Measurements from ENCODE around the gene LACTB.

Gene LACTB

DNA sequence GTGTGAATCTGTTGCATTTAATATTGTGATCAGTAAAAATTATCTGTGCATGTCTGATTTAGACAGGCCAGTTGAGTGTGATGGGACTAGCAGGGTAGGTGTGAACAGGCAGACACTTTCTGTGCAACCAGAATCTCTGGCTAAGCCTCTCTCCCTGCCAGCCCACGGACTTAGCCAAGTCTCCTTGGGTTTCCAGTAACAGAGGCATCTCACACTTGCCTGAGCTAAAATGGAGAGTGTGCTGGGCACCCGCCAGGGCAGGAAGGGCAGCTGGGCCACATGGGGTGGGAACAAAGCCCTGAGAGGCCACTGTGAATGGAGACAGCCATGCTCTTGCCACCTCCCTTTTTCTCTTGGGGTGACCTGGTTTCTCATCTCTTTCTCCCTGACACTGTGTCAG lies 48.1 kb downstream of the LACTB start:
- no peak for FAIRE-seq

DNA sequence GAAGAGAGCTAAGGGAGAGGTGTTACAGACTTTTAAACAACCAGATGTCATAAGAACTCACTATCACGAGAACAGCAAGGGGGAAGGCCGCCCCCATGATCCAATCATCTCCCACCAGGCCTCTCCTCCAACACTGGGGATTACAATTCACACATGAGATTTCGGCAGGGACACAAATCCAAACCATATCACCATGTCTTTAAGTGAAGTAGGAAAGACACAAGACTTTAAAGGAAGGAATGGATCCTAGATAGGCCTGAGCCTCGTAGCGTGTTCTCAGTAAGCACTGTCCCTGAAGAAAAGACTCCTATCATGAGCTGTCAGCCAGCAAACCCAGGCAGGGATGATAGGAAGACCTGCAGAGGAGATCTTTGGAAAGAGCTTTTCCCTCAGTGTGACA lies 50.7 kb downstream of the LACTB start:
- DNase-seq (ENCODE audit: low spot score) (no peak), FAIRE-seq (no peak)

More for the DNA sequence above, 48.1 kb downstream of the LACTB start:
- DNase-seq (ENCODE audit: low spot score): no peak

DNA sequence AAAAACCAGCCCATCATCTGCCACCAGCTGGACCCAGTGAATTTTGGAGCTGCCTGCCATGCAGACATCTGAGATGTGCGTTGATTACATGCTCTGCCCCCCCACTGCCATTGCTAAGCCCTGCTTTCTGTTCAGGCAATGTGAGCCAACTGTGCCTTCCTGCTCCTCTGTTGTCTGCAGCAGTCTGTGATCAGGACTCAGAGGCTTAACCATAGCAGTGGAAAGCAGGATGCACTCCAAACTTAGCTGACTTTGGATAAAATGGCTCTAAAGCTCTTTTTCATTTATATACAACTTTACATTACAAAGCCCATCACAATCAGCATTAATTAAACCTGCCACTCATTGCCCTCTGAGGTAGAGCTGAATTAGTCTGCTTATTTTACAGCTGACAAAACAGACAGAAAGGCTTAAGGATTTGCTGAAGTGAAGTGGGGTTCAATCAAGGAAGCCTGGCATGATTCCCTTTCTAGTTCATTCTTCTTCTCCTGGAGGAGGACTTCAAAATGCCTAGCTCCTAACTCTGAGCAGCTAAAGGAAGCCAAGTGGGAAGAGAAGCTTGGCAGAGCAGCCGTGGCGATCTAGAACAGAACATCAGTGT lies 51.3 kb downstream of the LACTB start:
- no peak for DNase-seq (ENCODE audit: low spot score)
- no peak for FAIRE-seq

DNA sequence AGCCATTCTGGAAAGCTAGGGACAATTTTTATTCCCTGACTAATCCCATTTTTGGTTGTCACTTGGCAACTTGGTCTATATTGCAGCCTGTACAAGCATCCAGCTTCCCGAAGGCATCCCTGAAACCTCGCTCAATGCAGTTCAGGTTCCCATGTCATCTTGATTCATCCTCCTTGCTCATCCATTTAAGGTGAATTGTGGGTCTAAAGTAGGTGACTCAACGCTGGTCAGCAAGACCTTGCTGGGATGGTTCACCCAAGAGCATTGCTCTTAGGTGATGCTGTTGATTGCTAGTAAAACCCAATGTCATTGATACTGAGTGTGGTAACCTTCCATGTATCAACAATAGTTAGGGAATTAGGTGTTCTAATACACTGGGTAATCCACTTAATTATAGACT lies 54.6 kb downstream of the LACTB start:
- DNase-seq (ENCODE audit: low spot score): peak; percentile 89
- peak; percentile 60 for FAIRE-seq

DNA sequence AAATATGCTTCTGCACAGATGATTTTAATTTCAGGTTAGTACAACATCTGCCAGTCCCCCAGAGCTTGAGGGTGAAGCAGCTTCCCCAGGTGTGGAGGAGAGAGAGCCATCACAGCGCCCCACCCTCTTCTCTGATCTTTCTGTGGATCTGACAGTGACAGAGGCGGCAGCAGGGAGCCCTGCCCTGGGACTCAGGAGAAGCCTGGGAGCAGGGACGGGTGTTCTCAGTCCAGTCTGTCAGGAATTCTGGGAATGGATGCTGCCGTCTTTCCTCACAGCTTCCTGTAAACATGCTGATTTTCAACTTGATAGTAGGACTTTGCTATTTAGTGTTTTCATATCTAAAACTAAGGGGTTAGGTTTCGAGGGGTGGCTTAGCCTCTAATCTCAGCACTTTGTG lies 56.4 kb downstream of the LACTB start:
- DNase-seq (ENCODE audit: low spot score) (no peak), FAIRE-seq (no peak)

DNA sequence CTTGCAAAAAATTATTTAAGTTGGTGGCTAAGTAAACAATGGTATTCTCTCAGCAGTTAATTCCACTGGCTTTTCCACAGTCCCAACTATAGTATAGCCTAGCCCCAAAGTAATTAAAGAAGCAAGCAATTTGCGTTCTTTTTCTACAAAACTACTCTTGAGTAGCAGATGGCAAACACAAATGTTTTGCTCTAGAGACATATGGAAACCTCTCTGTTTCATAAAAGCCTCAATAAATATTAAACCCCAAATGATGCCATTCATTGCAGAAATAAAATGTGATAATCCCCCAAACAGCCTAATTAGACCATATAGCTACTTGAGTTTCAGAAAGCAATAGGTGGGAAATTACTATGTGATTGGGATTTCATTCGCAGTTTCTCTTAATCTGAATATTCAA lies 59.1 kb downstream of the LACTB start:
- DNase-seq (ENCODE audit: low spot score) (no peak), FAIRE-seq (no peak)

DNA sequence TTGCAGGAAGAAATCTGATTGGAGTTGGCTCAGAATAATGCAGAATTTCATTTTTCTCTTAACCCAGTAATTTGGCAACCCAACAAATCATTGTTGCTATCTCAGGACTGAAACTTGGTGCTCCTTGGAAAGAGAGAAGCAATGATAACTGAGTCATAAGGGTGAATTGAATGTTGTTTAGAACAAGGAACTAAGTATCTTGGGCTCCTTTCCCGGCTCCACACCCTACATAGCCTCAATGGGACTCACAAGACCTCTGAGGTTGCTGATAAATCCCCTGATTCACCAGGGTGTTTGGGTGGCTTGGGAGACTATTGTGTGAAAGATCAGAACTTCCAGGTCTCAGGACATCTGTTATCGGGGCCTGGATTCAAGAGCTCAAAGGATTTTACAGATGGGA lies 60.0 kb downstream of the LACTB start:
- FAIRE-seq (no peak), DNase-seq (ENCODE audit: low spot score) (no peak)

DNA sequence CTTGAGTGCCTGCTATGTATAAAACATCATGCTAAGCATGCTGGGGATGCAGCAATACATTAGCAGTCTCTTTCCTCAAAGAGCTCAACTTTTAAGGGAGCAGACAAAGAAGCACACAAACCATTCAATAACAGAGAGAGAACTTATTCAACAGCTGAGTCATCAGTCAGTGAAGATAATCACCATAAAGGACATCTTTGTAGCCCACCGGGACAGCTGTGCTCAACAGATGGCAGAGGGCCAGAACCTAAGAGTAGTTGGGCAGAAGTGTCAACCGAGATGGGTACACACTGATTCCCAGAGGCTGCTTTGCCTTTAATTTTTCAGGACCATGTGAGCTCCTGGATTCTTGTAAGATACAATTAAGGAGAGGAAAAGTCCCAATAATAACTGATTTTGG lies 63.5 kb downstream of the LACTB start:
- FAIRE-seq: no peak
- no peak for DNase-seq (ENCODE audit: low spot score)

DNA sequence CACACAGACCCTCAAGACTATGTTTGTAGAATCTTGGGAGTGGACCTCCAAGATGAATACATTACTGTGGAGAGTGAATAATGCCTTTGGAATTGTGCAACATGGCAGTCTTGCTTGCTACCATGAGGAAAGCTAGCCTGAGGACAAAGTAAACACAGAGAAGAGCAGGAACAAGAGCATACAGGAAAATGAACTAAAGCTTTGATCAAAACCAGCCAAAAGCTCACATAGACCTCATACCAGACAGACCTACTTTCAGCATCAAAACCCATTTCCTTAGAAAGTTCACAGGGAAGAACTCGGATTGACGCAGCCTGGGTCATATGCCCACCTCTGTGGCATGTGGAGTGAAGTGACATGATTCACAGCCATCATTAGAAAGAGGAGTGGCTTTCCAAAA lies 64.4 kb downstream of the LACTB start:
- DNase-seq (ENCODE audit: low spot score) (no peak), FAIRE-seq (no peak)

DNA sequence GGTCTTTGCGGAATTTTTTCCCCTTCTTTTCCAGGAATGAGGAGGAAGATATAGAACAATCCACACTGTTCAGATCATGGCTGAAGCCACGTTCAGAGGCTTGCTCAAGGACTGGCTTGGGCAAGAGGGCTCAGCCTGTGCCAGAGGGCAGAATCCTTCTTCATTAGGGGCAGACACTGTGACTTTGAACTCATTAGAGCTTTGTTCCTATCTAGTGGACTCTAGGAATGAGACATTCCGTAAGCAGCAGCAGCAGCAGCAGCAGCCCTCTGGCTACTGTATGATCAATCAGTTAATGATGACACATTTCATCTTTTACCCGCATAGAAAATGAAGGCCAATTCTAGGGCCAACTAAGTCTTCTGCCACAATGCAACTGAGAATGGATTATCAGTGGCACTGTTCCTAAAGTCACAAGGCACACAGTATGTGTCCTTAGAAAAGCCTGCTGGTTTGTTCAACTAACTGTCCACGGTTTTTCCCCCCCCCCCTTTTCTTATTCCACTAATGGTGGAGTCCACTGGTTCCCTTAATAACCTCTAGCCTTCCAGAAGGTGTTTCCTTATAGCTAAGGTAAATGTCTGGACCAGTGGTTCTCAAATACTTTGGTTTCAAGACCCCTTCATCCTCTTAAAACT lies 66.0 kb downstream of the LACTB start:
- no peak for FAIRE-seq
- DNase-seq (ENCODE audit: low spot score): no peak

DNA sequence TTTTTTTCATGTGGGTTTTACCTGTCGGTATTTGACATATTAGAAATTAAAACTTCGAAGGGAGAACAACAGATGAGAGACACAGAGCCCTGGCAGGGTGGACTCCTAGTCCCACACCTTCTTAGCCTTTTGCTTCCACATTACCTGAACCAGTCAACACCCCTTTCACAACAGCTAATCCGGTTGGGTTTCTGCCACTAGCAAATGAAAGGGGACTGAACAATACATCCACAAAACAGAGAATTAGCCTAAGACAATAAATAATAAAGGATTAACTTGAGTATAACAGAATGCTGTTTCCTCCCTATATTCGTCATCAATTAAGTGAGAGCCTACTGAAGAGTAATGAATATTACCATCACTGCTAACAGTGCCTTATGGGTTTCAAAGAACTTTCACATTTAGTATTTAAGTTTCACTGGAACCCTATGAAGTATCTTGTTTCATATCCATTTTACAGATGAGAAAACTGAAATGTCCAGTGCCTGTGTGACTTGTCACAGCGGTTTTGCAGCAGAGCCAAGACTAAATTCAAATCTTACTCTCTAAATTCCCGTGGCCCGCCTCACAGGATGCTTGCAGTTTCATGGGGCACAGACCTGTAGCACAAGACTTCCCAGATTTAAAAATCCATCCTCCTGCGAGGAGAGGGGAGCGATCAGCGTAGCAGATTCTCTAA lies 66.7 kb downstream of the LACTB start:
- DNase-seq (ENCODE audit: low spot score) (no peak), FAIRE-seq (no peak)

DNA sequence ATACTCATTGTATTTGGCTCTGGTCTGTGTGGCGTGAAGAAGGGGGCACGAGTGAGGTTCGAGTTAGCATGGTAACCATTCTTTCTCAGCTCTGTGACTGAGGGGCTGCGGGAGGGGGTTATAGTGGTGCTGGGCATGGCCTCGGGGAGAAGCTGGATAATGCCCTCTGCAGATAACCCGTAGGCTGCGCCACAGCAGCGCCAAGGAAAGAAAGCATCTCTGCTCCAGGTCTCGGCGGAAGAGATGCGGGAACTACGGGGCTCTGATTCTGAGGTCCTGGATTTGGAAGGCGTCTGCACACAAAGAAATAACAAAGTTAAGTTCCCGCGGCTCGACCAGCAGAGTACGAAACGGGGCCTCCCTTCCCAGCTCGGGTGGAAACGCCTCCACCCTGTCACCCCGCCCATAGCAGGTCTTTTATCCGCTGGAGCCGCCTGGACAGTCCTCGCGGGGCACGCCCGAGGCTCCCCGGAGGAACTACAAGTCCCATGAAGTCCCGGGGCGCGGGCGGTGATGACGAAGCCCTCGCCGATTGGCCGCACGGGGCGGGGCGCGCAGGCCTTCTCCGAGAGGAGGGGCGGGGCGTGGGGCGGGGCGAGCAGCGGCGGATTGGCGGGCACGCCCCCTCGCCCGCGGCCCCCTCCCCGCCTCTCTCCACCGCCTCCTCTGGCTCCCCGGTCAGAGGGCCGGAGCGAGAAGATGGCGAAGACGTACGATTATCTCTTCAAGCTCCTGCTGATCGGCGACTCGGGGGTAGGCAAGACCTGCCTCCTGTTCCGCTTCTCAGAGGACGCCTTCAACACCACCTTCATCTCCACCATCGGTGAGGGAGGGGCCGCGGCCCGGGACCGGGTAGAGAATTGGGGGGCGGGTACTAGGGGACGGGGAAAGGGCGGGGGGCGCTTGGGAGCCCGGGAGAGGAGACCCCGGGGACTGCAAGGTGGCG lies 67.5 kb downstream of the LACTB start, which contains the start of gene RAB8B:
TSS of gene RAB8B (plus strand) at position 681 of the 946 bp plus-strand sequence. CDS start at position 700, 19 bp downstream.
- FAIRE-seq: no peak

DNA sequence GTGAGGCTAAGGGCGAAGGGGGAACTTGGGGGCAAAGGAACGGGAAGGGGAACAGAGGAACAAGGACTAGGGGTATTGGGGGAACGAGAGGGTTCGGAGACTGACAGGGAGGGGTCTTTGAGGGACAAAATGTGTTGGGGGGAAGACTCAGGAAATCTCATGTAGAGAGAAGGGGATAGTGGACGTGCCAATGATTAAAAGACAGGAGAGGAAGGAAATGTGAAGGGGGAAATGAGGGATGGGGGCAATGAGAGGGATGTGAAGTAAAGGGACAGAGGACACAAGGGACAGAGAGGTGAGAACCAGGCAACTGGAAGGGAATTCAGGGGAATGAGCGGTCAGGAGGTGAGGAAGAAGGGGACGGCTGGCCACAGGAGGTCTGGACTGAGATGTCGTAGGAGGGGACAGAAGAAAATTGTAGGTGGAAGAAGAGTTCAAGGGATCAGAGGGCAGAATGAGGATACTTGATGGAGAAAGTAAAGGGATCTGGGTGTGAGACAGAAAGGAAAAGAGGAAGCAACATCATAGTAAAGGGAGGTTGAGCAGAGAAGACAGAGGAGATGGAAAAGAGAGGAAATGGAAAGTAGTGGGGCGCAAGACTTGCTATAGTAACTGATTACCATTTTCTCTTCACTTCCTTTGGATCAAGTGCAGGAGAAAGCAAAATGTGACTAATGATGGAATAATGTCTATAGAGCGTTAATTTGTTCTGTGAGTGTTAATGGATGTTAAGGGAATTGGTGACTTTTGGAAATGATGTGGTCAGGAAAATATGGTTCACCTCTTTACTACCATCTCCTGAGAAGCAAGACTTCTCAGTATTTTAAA lies 68.5 kb downstream of the LACTB start:
- DNase-seq (ENCODE audit: low spot score) (peak; percentile 14), FAIRE-seq (no peak)

More for the DNA sequence above, 67.5 kb downstream of the LACTB start, which contains the start of gene RAB8B:
- DNase-seq (ENCODE audit: low spot score): peak; percentile 87

DNA sequence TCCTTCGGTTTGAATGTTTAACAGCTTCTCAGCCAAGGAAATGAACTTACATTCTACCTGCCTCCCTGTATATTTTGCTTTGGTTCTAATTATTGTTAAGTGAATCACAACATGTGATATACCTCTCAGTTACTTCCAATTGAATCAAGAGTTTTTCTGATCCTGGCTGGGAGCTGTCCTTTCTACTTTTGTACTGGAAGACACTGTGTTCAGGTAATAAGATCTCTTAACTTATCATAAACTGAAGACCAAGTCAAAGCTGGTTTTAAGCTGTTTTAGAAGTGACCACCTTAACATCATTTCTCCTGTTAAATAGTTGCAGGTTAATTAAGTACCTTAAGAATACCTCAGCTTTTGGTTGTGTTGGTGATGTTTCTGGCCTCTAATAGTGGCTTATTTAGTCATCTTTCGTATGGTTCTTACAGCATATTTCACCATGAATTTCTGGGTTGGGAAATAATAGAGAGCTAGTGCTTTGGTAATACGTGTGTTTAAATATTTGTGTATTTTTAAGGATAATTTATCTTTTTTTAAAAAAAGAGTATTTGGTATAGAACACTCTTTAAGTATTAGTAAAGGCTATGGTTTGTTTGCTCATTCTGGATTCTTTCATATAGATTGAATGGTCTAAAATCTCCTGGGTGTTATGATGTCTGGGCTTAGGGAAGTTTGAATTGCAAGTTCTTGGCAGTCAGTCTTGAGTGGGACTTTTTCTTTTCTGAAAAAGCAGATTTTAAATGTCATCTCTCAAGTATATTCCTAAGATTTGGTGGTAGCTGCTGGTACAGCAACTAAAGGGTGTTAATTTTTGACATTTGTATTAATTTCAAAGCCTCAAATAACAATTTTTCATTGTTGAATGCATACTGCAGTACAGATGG lies 69.3 kb downstream of the LACTB start:
- FAIRE-seq (no peak), DNase-seq (ENCODE audit: low spot score) (no peak)

Measured in RCC 7860 (cell line).